GM12873 (cell line): ENCODE results near the gene ARMS2.

Source experiments
- CTCF ChIP-seq: IDR thresholded peaks from 2 replicates; pipeline ENCODE4 v1.5.1; 2012; ENCODE audit warnings: low read depth, mild to moderate bottlenecking, moderate library complexity, low read length, control low read depth; ENCODE audit not compliant: insufficient read depth; ENCODE audit errors: missing control alignments

ARMS2 gene

GRCh38 chr10:122466951-122467381 is 12.5 kb downstream of the ARMS2 start:
- TF ChIP-seq CTCF: no peak

GRCh38 chr10:122467701-122468100 is 13.2 kb downstream of the ARMS2 start:
- TF ChIP-seq CTCF: no peak

GRCh38 chr10:122468307-122468925 is 14.0 kb downstream of the ARMS2 start:
- no peak for TF ChIP-seq CTCF

GRCh38 chr10:122468926-122469781 is 14.7 kb downstream of the ARMS2 start:
- TF ChIP-seq CTCF: no peak

GRCh38 chr10:122469848-122470247 is 15.4 kb downstream of the ARMS2 start:
- TF ChIP-seq CTCF: no peak

- TF ChIP-seq CTCF: no peak
These were observed 17.2 kb downstream of the ARMS2 start for GRCh38 chr10:122471531-122472177.

GRCh38 chr10:122473116-122473515 is 18.7 kb downstream of the ARMS2 start:
- TF ChIP-seq CTCF: no peak
